ENCODE results near the gene SETD7.

SETD7 gene

DNA sequence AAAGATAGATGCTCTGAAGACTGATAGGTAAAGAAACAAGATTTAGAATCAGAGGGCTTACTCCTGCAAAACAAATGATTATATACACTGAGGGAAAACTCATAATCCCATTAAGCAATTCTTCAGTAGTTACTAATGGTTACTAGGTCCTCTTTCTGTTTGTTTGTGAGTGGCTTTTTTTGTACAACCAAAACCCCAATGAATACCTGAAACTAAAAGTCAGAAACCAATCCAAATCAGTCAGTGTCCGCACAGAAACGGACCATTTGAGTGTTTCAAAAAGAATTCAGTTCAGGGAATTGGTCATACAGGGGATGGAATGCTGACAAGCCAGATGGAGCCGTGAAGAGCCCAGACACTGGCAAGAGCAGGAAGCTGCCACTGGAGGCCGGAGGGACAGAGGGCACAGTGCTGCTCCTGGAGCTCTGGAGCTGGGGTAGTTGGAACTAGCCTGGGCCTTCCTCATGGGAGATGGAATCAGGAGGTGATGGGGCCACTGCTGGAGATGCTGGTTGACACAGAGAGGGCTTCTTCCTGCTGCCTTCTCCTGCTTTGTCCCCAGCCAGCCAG lies 31.9 kb downstream of the SETD7 start:
- Histone ChIP-seq H3K27me3 (ENCODE audit: control insufficient read depth, low read length) (no peaks in the 10 kb centered on the region), H3K4me3 (ENCODE audit: low read length) (no peak overlapping the region), H3K36me3 (ENCODE audit: control insufficient read depth, low read length) (peaks cover 96% of the 10 kb centered on the region)

GRCh38 chr4:139523076-139523475 lies 32.9 kb downstream of the SETD7 start:
- H3K27ac ChIP-seq (ENCODE audit: low read depth, low read length), result no peak overlapping the region
- H3K36me3 ChIP-seq (ENCODE audit: control insufficient read depth, low read length), result peaks cover 96% of the 10 kb centered on the region
- no peak overlapping the region for H3K4me3 ChIP-seq (ENCODE audit: low read length)
- H3K9me3 ChIP-seq (ENCODE audit: control insufficient read depth, insufficient read depth, low read length), result no peaks in the 10 kb centered on the region
- no peaks in the 10 kb centered on the region for H3K9me2 ChIP-seq (replicated peaks; ENCODE audit: control insufficient read depth, low read length)
- H3K4me2 ChIP-seq (ENCODE audit: low read length), result no peak overlapping the region
- no peaks in the 10 kb centered on the region for H3F3A ChIP-seq (ENCODE audit: control insufficient read depth, insufficient read depth)
- no peaks in the 10 kb centered on the region for H3K27me3 ChIP-seq (ENCODE audit: control insufficient read depth, low read length)
- no peaks in the 10 kb centered on the region for H3K4me1 ChIP-seq (ENCODE audit: control insufficient read depth, low read length)
- TF ChIP-seq EZH2phosphoT487 (IDR thresholded peaks at IDR 0.05; ENCODE audit: borderline replicate concordance, low read length), result no peak
- TF ChIP-seq CTCF (IDR thresholded peaks at IDR 0.05; ENCODE audit: low read depth, low read length, poor library complexity, severe bottlenecking), result no peak
- H3K79me2 ChIP-seq (ENCODE audit: control insufficient read depth, low read length), result no peaks in the 10 kb centered on the region
- no peaks in the 10 kb centered on the region for H4K20me1 ChIP-seq (ENCODE audit: control insufficient read depth, insufficient read depth, low read depth, low read length)

More for the DNA sequence above, 31.9 kb downstream of the SETD7 start:
- H3K79me2 ChIP-seq (ENCODE audit: control insufficient read depth, low read length), result no peaks in the 10 kb centered on the region
- H3K27ac ChIP-seq (ENCODE audit: low read depth, low read length), result no peak overlapping the region
- no peaks in the 10 kb centered on the region for H3K4me1 ChIP-seq (ENCODE audit: control insufficient read depth, low read length)
- H4K20me1 ChIP-seq (ENCODE audit: control insufficient read depth, insufficient read depth, low read depth, low read length), result no peaks in the 10 kb centered on the region
- H3K4me2 ChIP-seq (ENCODE audit: low read length), result no peak overlapping the region
- TF ChIP-seq EZH2phosphoT487 (IDR thresholded peaks at IDR 0.05; ENCODE audit: borderline replicate concordance, low read length), result no peak
- no peak for TF ChIP-seq CTCF (IDR thresholded peaks at IDR 0.05; ENCODE audit: low read depth, low read length, poor library complexity, severe bottlenecking)
- no peaks in the 10 kb centered on the region for H3K9me2 ChIP-seq (replicated peaks; ENCODE audit: control insufficient read depth, low read length)
- no peaks in the 10 kb centered on the region for H3K9me3 ChIP-seq (ENCODE audit: control insufficient read depth, insufficient read depth, low read length)
- H3F3A ChIP-seq (ENCODE audit: control insufficient read depth, insufficient read depth), result no peaks in the 10 kb centered on the region

GRCh38 chr4:139522457-139522856 lies 33.6 kb downstream of the SETD7 start:
- Histone ChIP-seq H3K27me3 (ENCODE audit: control insufficient read depth, low read length) (no peaks in the 10 kb centered on the region), H3K9me3 (ENCODE audit: control insufficient read depth, insufficient read depth, low read length) (no peaks in the 10 kb centered on the region), H3K4me3 (ENCODE audit: low read length) (no peak overlapping the region), H3K36me3 (ENCODE audit: control insufficient read depth, low read length) (peaks cover 95% of the 10 kb centered on the region), H3K79me2 (ENCODE audit: control insufficient read depth, low read length) (no peaks in the 10 kb centered on the region), H3F3A (ENCODE audit: control insufficient read depth, insufficient read depth) (no peaks in the 10 kb centered on the region), H3K27ac (ENCODE audit: low read depth, low read length) (no peak overlapping the region), H4K20me1 (ENCODE audit: control insufficient read depth, insufficient read depth, low read depth, low read length) (no peaks in the 10 kb centered on the region), H3K9me2 (replicated peaks; ENCODE audit: control insufficient read depth, low read length) (no peaks in the 10 kb centered on the region), H3K4me2 (ENCODE audit: low read length) (no peak overlapping the region), H3K4me1 (ENCODE audit: control insufficient read depth, low read length) (no peaks in the 10 kb centered on the region)
- TF ChIP-seq EZH2phosphoT487 (IDR thresholded peaks at IDR 0.05; ENCODE audit: borderline replicate concordance, low read length) (no peak), CTCF (IDR thresholded peaks at IDR 0.05; ENCODE audit: low read depth, low read length, poor library complexity, severe bottlenecking) (no peak)
